HEK293T (cell line): ENCODE data around the gene CAMK1D.
"Not testable (repeated sequence)": the region's sequence is repeated elsewhere in the genome, so short reads cannot be mapped to it uniquely, and the experiment has no call there.

Experiments used
- ARNT ChIP-seq: fragments of 450-650 bp; IDR thresholded peaks from 2 replicates; pipeline ENCODE4 v1.6.1; 2017; ENCODE audit warnings: mild to moderate bottlenecking
- BHLHE40 ChIP-seq: fragments of 450-650 bp; IDR thresholded peaks from 2 replicates; pipeline ENCODE4 v1.6.1; 2016; ENCODE audit warnings: mild to moderate bottlenecking, moderate library complexity, borderline replicate concordance
- FOXA1 ChIP-seq: fragments of 450-650 bp; IDR thresholded peaks from 2 replicates; pipeline ENCODE4 v1.6.1; 2016; ENCODE audit warnings: mild to moderate bottlenecking
- FOXK2 ChIP-seq: fragments of 450-650 bp; IDR thresholded peaks from 2 replicates; pipeline ENCODE4 v1.6.1; 2016; ENCODE audit warnings: mild to moderate bottlenecking
- SP1 ChIP-seq: fragments of 450-650 bp; IDR thresholded peaks from 2 replicates; pipeline ENCODE4 v1.6.1; 2017
- SUZ12 ChIP-seq: fragments of 450-650 bp; IDR thresholded peaks from 2 replicates; pipeline ENCODE4 v1.6.1; 2016; ENCODE audit warnings: mild to moderate bottlenecking
- ZNF384 ChIP-seq: fragments of 450-650 bp; IDR thresholded peaks from 2 replicates; pipeline ENCODE4 v1.6.1; 2016

GRCh38 chr10:12335169-12335568 lies 14.2 kb upstream of the CAMK1D start:
- not testable (repeated sequence) for TF ChIP-seq SUZ12, ARNT, FOXA1, SP1, BHLHE40, FOXK2, ZNF384
